HepG2 (cell line): Measurements from ENCODE around the gene SEC14L2.

Experiments used
- ATF1 ChIP-seq: IDR thresholded peaks from 2 replicates; pipeline ENCODE4 v1.6.1; 2016; ENCODE audit warnings: mild to moderate bottlenecking, control low read depth
- E2F5 ChIP-seq: sonication (generic); formaldehyde crosslinking; conservative IDR thresholded peaks from 2 replicates; pipeline ENCODE4 v1.4.0; 2020; ENCODE audit warnings: missing genetic modification reagents
- EZH2 ChIP-seq: conservative IDR thresholded peaks from 2 replicates; pipeline ENCODE4 v1.6.1; 2012; ENCODE audit warnings: mild to moderate bottlenecking, low read depth, low read length, moderate library complexity
- GTF2F1 ChIP-seq: fragments of 150-350 bp; IDR thresholded peaks from 2 replicates; pipeline ENCODE4 v1.6.1; 2014; ENCODE audit warnings: low read length
- HDAC2 ChIP-seq: sonication (generic); formaldehyde crosslinking; IDR thresholded peaks from 2 replicates; pipeline ENCODE4 v1.4.0; 2020; ENCODE audit warnings: missing genetic modification reagents
- IRF1 ChIP-seq: sonication (generic); formaldehyde crosslinking; IDR thresholded peaks from 2 replicates; pipeline ENCODE4 v1.4.0; 2020; ENCODE audit warnings: low read depth, mild to moderate bottlenecking, missing genetic modification reagents
- KLF16 ChIP-seq, 2 experiments: sonication (generic) in 1 of 2; formaldehyde crosslinking in 1 of 2; IDR thresholded peaks; 2 replicates each; pipeline versions ENCODE4 v1.6.1 to v1.8.0; 2016 to 2023; ENCODE audit warnings: missing genetic modification reagents in 2 of 2, missing compliant biosample characterization in 1 of 2
- MZF1 ChIP-seq: sonication (generic); formaldehyde crosslinking; IDR thresholded peaks from 2 replicates; pipeline ENCODE4 v1.8.1; 2023; ENCODE audit warnings: mild to moderate bottlenecking, missing genetic modification reagents, borderline replicate concordance
- POLR2A ChIP-seq, 2 experiments: IDR thresholded peaks; 2 replicates each; pipeline ENCODE4 v1.6.1; 2011; ENCODE audit warnings: low read depth in 2 of 2, low read length in 2 of 2, mild to moderate bottlenecking in 1 of 2, moderate library complexity in 1 of 2; ENCODE audit not compliant: insufficient read depth in 1 of 2
- RNF2 ChIP-seq: fragments of 450-650 bp; conservative IDR thresholded peaks from 2 replicates; pipeline ENCODE4 v1.6.1; 2016; ENCODE audit warnings: low read depth
- TP53 ChIP-seq: sonication (generic); formaldehyde crosslinking; conservative IDR thresholded peaks from 2 replicates; pipeline ENCODE4 v1.4.0; 2020; ENCODE audit warnings: missing genetic modification reagents
- ZBTB42 ChIP-seq: sonication (generic); formaldehyde crosslinking; IDR thresholded peaks from 2 replicates; pipeline ENCODE4 v1.5.0; 2020; ENCODE audit warnings: mild to moderate bottlenecking, missing genetic modification reagents
- ZNF101 ChIP-seq: sonication (generic); formaldehyde crosslinking; IDR thresholded peaks from 2 replicates; pipeline ENCODE4 v1.4.0; 2020; ENCODE audit warnings: mild to moderate bottlenecking, low read depth, missing genetic modification reagents, borderline replicate concordance
- TF ChIP-seq, protein P1 (sequence below): sonication (generic); formaldehyde crosslinking; IDR thresholded peaks from 2 replicates; pipeline ENCODE4 v1.5.0; 2020; ENCODE audit warnings: mild to moderate bottlenecking, missing genetic modification reagents, moderate library complexity

- TF ChIP-seq ATF1 (CRISPR knock-in tag) (no peak), ZNF101 (no peak), IRF1 (CRISPR knock-in tag) (no peak), ZBTB42 (CRISPR knock-in tag) (no peak), TP53 (CRISPR knock-in tag) (no peak), RNF2 (no peak), KLF16 (CRISPR knock-in tag; IDR thresholded peaks at IDR 0.05) (no peak), GTF2F1 (no peak), POLR2A (IDR thresholded peaks at IDR 0.05; ENCODE audit: insufficient read depth in 1 of 2, low read depth in 2 of 2, low read length in 2 of 2) (no peak), E2F5 (CRISPR knock-in tag) (no peak), MZF1 (CRISPR knock-in tag) (no peak), EZH2 (no peak), HDAC2 (CRISPR knock-in tag) (no peak)
- TF ChIP-seq, protein P1, sequence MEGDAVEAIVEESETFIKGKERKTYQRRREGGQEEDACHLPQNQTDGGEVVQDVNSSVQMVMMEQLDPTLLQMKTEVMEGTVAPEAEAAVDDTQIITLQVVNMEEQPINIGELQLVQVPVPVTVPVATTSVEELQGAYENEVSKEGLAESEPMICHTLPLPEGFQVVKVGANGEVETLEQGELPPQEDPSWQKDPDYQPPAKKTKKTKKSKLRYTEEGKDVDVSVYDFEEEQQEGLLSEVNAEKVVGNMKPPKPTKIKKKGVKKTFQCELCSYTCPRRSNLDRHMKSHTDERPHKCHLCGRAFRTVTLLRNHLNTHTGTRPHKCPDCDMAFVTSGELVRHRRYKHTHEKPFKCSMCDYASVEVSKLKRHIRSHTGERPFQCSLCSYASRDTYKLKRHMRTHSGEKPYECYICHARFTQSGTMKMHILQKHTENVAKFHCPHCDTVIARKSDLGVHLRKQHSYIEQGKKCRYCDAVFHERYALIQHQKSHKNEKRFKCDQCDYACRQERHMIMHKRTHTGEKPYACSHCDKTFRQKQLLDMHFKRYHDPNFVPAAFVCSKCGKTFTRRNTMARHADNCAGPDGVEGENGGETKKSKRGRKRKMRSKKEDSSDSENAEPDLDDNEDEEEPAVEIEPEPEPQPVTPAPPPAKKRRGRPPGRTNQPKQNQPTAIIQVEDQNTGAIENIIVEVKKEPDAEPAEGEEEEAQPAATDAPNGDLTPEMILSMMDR (CRISPR knock-in tag) = no peak
These were observed 41.7 kb downstream of the SEC14L2 start for GRCh38 chr22:30438559-30438958.
